ENCODE measurements around the gene FPR3.

DNA sequence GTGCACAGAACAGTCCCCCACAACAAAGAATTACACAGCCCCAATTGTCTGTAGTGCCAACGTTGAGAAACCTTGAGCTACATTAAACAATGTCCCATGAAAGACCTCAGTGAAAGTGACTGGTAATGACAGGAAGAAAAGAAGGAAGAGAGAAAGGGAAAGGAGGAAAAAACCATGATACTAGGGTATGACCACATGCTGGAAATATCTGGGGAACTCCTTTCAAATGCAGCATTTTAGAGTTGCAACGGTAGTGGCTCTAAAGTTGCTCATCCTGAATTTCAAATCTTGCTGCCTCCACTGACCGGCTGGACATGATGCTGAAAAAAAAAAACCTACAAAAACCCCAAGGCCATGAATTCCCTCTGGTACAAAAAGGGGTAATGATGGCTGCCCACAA is 26.5 kb downstream of the FPR3 start:
- no peak for TF ChIP-seq POLR2AphosphoS5 (IDR thresholded peaks at IDR 0.05)
- TF ChIP-seq, protein P1, sequence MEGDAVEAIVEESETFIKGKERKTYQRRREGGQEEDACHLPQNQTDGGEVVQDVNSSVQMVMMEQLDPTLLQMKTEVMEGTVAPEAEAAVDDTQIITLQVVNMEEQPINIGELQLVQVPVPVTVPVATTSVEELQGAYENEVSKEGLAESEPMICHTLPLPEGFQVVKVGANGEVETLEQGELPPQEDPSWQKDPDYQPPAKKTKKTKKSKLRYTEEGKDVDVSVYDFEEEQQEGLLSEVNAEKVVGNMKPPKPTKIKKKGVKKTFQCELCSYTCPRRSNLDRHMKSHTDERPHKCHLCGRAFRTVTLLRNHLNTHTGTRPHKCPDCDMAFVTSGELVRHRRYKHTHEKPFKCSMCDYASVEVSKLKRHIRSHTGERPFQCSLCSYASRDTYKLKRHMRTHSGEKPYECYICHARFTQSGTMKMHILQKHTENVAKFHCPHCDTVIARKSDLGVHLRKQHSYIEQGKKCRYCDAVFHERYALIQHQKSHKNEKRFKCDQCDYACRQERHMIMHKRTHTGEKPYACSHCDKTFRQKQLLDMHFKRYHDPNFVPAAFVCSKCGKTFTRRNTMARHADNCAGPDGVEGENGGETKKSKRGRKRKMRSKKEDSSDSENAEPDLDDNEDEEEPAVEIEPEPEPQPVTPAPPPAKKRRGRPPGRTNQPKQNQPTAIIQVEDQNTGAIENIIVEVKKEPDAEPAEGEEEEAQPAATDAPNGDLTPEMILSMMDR (IDR thresholded peaks at IDR 0.05) = no peak
- TF ChIP-seq POLR2A (IDR thresholded peaks at IDR 0.05) = no peak
- TF ChIP-seq EP300 (IDR thresholded peaks at IDR 0.05) = no peak
